Caki2 (cell line): Measurements from ENCODE around the gene SLC23A2. TPM values are rescaled to one million over a fixed set of nuclear protein-coding genes. Genes with fewer than 3 reads are reported as not detected.
A peak's percentile ranks its signal among the peaks of the same experiment; 100 is the strongest.
"Not testable (repeated sequence)": the region's sequence is repeated elsewhere in the genome, so short reads cannot be mapped to it uniquely, and the experiment has no call there.

Source experiments
- DNase-seq: peaks from one replicate; pipeline ENCODE4 v3.0.0-alpha.2; 2015; ENCODE audit warnings: low read depth
- in situ Hi-C: cut with HindIII; loops from 2 replicates; pipeline ENCODE4 v1.10.0; 2016; ENCODE audit warnings: low sequenced_read_pairs, low pct_unique_long_range_greater_than_20kb, mixed read lengths
- total RNA-seq: library from RNA; depleted of rRNA; stranded (reverse); fragments of >200 nt; shearing (Covaris generic); gene quantifications from 2 replicates; pipeline ENCODE4 v1.2.3, GENCODE V29; 2014; ENCODE audit warnings: low replicate concordance

The SLC23A2 gene
- total RNA-seq, 1 experiment from 2014 or later = 14.6 TPM

DNA sequence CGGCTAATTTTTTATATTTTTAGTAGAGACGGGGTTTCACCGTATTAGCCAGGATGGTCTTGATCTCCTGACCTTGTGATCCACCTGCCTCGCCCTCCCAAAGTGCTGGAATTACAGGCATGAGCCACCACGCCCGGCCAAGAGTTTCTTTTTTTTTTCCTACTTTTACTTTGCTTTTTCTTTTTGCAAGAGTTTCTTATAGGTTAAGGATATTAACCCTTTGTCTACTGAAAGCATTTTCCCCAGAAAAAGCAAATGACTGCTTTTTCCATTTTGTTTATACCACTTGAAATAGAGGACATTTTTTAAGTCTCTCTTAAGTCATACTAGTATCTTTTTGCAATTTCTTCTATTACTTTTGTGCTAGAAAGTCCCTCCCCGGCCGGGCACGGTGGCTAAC is 25.3 kb downstream of the SLC23A2 start:
- DNase-seq = peak; percentile 62
- in situ Hi-C loops = not testable (repeated sequence)

DNA sequence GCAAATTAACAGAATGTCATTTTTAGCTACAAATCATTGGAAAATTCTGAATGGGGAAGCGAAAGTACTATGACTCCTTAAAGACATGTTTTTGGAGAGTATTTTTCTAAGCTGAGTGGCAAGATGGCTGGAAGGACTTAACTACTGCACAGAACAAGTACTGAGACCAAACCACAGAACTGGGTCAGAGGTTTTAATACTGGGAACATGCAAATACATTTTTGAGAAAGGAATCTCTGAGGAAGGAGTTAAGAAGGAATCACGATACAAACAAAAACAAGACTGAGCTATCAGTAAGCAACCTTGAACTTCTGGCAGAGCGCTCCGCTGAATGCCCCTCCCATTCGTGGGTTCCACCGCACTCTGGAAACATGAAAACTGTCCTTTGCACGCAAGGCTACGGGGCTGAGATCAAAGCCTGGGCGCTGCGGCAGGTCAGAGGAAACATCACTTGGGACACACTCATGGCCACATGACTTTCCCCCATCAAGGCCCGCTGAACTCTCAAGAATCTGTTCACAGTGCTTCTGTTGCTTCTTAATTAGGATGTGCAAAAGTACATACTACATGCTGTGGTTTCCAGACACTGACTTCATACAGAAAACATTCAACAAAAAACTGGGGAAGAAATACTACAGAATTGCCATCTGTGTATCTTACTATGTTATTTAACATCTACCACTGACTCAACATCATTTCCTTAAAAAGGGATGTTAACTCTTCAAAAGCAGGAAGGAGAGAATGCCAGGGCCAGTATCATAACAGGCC is 27.8 kb downstream of the SLC23A2 start:
- in situ Hi-C loops = no loop called here
- peak; percentile 96 for DNase-seq

DNA sequence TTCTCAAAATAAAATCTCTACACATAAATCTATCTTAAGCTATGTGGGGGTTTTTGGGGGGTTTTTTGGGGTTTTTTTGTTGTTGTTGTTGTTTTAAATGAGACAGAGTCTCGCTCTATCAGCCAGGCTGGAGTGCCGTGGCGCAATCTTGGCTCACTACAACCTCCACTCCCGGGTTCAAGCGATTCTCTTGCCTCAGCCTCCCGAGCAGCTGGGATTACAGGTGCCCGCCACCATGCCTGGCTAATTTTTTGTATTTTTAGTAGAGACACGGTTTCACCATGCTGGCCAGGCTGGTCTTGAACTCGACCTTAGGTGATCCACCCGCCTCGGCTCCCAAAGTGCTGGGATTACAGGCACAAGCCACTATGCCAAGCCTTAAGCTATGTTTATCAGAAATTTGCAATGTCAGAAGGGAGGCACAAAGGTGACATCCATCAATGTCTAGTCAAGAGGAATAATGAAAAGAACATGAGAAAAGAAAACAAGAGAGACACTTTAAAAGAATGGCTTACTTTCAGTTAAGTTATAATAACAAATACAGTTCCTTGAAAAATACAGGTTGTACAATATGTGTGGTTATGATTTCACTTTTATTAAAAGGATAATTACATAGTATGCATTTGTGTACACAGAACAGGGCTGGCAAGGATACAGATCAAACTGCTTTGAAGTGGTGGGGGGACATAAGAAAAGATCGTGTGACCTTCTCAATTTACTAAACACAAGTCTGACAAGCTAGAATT is 28.6 kb downstream of the SLC23A2 start:
- in situ Hi-C loops = no loop called here
- DNase-seq = peak; percentile 74

DNA sequence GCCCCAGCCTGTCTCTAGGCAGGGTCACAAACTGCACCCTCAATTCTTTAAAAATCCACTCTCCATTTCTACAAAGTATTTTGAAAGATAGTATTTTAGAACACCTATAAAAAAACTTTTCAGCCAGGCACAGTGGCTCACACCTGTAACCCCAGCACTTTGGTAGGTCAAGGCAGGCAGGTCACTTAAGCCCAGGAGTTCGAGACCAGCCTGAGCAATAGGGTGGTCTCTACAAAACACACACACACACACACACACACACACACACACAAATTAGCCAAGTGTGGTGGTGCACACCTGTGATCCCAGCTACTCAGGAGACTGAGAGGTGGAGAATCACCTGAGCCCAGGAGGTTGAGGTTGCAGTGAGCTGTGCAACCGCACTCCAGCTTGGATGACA is 30.2 kb downstream of the SLC23A2 start:
- DNase-seq = no peak
- in situ Hi-C loops = no loop called here

DNA sequence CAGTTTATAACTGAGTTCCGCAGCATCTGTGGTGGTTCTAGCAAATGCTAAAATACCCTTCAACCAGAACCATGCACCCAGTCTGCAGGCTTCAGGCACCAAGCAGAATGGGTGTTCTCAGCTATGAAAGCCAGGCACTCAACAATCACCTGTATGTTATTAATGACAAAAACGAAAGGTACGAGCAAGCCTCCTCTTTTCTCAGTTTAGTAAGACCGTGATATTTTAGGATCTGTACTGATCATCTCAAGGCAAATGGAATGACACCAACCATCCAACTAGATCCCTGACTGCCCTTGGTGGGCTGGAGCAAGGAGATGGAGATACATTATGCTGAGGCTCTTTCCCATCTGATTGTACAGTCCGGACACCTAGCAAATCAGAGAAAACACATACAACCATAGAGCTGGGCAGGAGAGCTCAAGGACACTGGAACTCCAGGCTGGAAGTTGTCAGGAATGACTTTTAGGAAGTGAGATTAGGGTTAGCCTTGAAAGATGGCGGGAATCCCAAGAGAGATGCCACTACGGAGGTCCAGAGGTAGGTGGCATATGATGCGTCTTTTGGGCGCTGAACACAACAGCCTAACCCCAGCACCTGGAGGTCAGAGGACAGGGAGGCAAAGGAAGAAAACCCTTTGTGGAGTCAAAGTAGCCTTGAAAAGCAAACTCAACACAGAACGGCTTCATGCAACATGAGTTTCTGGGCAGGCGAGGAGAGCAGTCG is 33.4 kb downstream of the SLC23A2 start:
- DNase-seq = no peak
- in situ Hi-C loops = no loop called here

DNA sequence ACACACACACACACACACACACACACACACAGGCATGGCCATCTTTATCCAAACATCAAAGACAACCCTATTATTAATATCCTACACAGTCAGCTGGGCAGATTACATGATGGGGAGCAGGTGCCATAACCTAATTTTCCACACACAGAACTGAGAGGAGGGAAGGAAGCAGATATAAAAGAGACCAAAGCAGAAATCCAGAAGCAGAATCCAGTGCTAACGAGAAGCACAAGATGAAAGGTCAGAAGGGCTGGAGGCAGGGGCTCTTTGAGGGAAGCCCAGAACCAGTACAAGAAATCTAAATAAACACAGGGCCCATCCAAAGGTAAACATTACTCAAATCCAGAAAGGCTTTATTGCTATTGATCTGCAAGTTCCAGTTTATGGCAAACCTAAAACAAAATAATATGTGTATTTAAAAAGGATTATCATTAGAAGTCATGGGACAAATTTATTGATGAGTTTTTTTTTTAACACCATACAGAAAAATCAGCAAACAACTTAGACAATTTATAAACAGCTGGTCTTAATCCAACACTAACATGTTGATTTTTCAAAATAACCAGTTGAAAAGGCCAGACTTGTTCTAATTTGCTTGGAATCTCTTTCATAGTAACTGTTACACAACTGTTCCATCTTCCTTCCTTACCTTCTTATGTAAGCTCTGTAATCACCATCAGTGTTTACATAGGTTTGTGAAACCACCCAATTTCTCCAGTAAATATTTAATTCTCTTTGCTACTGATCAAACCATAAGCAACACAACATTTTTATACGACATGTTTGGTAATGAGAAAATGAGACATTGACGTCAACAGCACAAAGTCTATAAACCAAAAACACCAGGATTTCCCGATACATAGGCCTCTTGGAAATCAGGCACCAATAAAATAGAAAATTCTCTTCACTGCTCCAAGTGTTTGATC is 34.2 kb downstream of the SLC23A2 start:
- in situ Hi-C loops = no loop called here
- no peak for DNase-seq

DNA sequence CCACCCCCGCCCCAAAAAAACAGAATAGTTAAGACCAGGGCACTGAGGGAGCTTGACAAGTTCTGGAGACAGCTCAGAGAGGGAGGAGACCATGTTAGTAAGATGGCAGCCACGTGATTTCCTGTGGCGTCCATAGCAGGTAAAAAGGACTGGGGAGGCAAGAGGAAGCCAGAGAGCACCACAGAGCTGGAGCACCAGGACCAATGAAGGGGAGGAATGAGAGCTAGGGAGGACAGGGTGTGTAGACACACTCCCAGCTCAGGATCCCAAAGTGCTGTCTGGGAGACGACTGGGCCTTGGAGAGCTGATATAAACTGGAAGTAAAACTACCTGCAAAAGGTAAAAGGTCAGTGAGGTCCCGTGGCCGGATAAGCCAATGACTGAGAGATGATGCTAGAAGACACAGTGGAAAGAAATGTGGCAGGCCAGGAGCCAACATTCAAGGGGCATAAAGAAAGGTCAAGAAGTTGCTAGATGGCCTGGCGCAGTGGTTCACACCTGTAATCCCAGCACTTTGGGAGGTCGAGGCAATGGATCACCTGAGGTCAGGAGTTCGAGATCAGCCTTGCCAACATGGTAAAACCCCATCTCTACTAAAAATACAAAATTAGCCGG is 39.0 kb downstream of the SLC23A2 start:
- in situ Hi-C loops = no loop called here
- DNase-seq = no peak

DNA sequence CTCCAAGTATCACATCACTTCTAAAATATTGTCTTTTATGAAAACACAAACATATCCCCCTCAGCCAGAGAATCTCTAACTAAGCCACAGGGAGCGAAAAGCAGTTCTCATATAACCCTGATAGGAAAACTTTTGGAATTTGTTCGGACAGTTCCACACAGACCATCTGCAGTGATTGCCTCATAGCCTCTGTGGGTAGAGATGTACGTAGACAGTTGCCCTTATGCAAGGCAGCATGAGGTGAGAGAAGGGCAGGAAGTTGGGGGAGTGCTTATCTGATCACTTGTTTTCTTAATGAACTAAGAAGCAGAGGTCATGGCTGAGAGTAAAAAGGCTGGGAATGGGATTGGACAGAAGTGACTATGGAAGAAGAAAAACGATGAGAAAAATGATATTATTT is 39.6 kb downstream of the SLC23A2 start:
- DNase-seq = peak; percentile 38
- in situ Hi-C loops = no loop called here

DNA sequence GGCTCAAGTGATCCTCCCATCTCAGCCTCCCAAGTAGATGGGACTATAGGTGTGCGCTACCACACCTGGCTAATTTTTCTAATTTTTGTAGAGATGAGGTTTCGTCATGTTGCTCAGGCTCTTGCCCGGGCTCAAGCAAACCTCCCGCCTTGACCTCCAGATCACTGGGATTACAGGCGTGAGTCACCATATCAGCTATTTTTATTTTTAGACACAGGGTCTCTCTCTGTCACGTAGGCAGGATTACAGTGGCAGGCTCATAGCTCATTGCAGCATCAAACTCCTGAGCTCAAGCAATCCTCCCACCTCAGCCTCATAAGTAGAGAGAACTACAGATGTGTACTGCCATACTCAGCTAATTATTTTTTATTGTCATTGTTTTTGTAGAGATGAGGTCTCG is 41.7 kb downstream of the SLC23A2 start:
- in situ Hi-C loops = no loop called here
- DNase-seq = no peak

DNA sequence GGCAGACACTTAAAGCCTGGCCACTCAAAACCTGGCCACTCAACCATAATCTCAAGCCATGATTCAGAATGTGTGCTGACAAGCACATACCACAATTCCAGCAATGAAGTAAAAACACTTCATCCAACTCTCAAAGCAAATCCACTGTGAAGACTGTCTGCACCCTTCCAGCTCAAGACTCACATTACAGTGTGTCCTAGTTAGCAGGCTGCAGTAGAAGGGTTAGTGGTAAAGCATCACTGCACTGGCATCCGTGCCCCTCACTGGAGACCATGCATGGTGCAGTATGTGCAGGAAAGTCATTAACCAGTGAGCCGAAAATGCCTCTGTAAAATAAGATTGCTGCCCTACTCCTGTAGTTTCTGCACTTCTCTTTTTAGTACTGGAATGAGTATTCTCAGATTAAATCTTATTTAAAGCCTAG is 43.4 kb downstream of the SLC23A2 start:
- peak; percentile 67 for DNase-seq
- in situ Hi-C loops = no loop called here

DNA sequence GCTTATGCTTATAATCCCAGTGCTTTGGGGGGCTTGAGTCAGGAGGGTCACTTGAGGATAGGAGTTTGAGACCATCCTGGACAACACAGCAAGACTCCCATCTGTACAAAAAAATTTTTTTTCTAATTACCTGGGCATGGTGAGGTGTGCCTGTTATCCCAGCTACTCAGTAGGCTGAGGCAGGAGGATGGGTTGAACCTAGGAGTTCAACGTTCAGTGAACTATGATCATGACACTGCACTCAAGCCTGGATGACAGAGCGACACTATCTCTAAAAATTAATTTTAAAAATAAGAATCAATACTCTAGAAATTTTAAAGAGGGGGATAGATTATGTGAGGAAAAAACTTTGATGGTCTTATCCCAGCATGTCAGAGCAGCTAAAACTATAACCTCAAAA is 44.1 kb downstream of the SLC23A2 start:
- DNase-seq = no peak
- in situ Hi-C loops = no loop called here

DNA sequence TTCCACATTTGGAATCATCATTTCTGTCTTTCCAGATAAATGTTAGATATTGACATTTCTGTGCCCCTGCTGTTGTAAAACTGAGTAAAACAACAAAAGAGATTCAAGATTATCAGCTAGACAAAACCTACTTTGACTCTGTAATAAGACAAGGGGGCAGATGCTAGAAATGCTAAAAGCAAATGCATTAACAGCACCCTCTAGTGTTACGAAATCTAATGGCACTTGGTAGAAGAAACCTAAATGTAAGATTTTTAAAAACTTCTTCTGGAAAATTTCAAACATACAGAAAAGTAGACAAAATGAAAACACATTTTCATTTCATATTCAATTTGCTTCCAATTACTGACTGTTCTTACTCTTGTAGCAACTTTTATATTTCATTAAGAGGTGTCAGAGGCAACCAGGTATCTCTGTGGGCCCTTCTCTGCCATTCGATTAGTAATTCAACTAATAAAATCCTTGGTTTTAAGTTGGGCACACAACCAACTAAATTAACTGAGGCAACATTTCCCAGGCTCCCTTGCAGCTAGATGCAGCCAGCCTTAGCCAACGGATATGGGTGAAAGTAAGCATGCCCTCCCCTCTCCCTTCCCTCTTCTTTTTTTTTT is 45.0 kb downstream of the SLC23A2 start:
- in situ Hi-C loops = no loop called here
- DNase-seq = peak; percentile 48

DNA sequence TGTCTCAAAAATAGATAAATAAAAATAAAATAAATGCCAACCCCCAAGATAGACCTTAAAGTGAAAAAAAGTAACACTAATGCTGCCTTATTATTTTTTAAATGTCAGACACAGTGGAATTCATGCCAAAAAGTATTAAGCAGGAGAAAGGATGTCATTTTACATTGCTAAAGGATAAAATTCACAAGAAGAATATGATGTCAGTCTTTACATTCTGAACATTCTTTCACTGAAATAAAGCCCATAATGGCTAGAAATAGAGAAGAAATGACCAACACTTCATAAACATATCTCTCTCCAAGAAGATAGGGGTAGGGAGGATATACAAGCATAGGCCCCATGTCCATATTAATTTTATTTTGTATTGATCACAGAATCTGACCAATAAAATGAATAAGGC is 47.4 kb downstream of the SLC23A2 start:
- in situ Hi-C loops = no loop called here
- DNase-seq = no peak

DNA sequence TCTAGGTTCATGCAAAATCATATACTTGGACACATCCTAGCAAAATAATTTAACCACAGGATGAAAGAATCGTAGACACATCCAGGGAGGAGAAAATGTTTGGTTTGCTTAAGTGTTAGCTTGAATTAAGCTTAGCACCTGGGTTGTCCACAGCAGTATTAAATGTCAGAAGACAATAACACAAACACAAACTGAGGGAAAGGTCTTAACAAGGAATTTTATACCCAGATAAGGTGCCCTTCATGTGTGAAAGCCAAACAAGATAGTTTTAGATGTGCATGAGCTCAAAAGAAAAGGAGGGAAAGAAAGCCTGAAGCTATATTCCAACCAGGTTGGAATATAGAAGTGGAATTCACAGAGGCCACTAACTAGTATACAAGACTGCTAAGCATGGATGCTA is 49.1 kb downstream of the SLC23A2 start:
- no peak for DNase-seq
- in situ Hi-C loops = no loop called here

DNA sequence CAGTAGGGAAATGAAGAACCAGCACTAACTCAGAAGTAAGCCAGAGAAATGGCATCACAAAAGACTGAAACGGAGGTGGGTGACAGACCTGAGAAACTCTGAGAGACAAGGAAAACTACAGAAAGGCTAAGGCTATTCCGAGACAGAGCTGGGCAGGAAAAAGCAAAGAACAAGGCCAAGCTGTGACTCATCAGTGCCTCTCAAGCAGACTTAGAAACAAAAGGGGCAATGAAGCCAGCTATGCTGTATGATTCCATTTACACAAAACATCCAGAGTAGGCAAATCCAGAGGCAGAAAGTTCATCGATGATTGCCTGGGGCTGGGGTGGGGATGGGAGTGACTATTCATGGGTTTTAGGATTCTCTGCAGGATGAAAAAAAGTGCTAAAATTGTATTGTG is 50.0 kb downstream of the SLC23A2 start:
- in situ Hi-C loops = no loop called here
- peak; percentile 61 for DNase-seq

DNA sequence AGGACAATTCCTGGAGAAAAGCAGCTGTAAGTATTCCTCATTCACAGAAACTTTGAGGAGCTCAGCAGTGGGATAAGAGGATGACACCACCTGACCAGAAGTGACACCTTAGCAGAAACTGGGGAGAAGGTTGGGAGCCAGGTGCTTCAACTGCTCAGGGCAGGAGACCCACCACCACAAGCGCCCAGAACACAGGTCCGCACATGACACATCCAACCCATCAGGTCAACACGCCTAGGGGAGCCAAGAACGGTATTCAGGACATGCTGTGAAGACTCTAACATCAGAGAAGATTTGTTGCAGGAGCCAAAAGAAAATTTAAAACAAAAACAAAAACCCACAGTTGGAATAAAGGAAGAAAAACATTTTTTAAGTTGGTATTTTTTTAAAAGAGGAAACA is 50.5 kb downstream of the SLC23A2 start:
- in situ Hi-C loops = no loop called here
- DNase-seq = no peak

DNA sequence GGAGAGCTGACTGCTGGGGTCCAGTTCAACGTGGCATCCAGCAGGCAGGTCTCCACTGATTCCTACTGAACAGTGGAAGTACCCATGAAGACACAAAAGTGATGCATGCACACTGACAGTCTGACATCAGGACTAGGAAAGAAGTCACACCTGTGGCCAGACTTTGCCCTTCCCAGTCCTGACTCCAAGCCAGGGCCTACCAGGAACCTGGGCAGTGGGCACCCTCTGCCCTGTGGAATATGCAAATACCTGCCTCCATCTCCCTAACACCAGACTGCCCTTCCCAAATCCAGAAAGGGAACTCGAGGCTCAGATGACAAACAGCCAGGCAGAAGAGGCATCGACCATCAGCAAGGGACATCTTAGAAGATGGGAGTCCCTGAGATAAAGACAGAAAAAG is 50.9 kb downstream of the SLC23A2 start:
- DNase-seq = no peak
- in situ Hi-C loops = no loop called here

DNA sequence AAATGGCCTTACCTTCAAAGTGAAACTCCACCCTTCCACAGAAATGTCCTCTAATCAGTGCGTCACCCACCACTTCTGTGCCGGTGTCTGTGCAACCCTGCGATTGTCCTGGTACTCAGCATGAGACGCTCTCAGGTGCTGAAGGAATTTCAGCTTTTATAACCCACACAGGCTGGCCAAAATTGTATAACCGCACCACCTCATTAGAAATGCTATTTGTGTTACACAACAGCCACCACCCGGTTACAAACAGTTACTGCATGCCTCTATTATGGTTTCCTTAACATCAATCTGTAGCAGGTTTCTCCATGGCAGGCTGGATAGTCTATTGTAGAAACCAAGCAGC is 51.5 kb downstream of the SLC23A2 start:
- in situ Hi-C loops = no loop called here
- DNase-seq = peak; percentile 50
